MCF 10A (cell line): ENCODE results near the gene NHSL2. TPM values are rescaled to one million over a fixed set of nuclear protein-coding genes. Genes with fewer than 3 reads are reported as not detected.

Experiments
- BruUV-seq: library from RNA; stranded (reverse); fragments of 400-500 nt; replicated peaks from 2 replicates; lab custom pipeline; 2021; lab: Mats Ljungman, UMichigan
- CTCF ChIA-PET: fragments of 300-600 bp; sonication (Branson Sonifier 250); formaldehyde crosslinking; extraction: SDS; loops from one replicate; lab custom pipeline; 2021; ENCODE audit warnings: antibody characterized with exemption, inconsistent platforms; lab: Yijun Ruan, JAX
- POLR2A ChIA-PET: fragments of 300-600, 350-650 bp; sonication (Branson Sonifier 250); formaldehyde crosslinking; extraction: SDS; loops from one replicate; lab custom pipeline; 2020; ENCODE audit warnings: antibody characterized with exemption, inconsistent platforms; lab: Yijun Ruan, JAX
- DNase-seq: peaks from one replicate; pipeline ENCODE4 v3.0.0-alpha.2; 2018; ENCODE audit not compliant: unreplicated experiment
- H3K27ac Mint-ChIP-seq: one replicate; pipeline ENCODE4 v1.8.0; 2022; ENCODE audit warnings: mild to moderate bottlenecking, low read depth, mixed read lengths; ENCODE audit not compliant: unreplicated experiment
- H3K27me3 Mint-ChIP-seq: one replicate; pipeline ENCODE4 v1.8.0; 2022; ENCODE audit warnings: mixed read lengths; ENCODE audit not compliant: insufficient read depth, unreplicated experiment
- H3K36me3 Mint-ChIP-seq: one replicate; pipeline ENCODE4 v1.8.0; 2022; ENCODE audit warnings: mild to moderate bottlenecking, moderate library complexity, mixed read lengths; ENCODE audit not compliant: insufficient read depth, unreplicated experiment
- H3K4me1 Mint-ChIP-seq: one replicate; pipeline ENCODE4 v1.8.0; 2022; ENCODE audit warnings: mixed read lengths; ENCODE audit not compliant: insufficient read depth, unreplicated experiment
- H3K4me3 Mint-ChIP-seq: one replicate; pipeline ENCODE4 v1.8.0; 2022; ENCODE audit warnings: mild to moderate bottlenecking, moderate library complexity, mixed read lengths; ENCODE audit not compliant: unreplicated experiment
- H3K9me3 Mint-ChIP-seq: one replicate; pipeline ENCODE4 v1.8.0; 2022; ENCODE audit warnings: mixed read lengths; ENCODE audit not compliant: unreplicated experiment
- CTCF ChIP-seq: fragments of 200-600 bp; IDR thresholded peaks from one replicate; pipeline ENCODE4 v1.8.0; 2022; ENCODE audit warnings: antibody characterized with exemption, mild to moderate bottlenecking; ENCODE audit not compliant: unreplicated experiment
- intact Hi-C: fragments of 100-400 bp; cut with micrococcal nuclease; formaldehyde crosslinking; loops from 2 replicates; pipeline ENCODE4 v1.14.1; 2022
- total RNA-seq: library from RNA; stranded (reverse); gene quantifications from 2 replicates; pipeline ENCODE4 v1.2.3, GENCODE V29; 2022

Gene NHSL2
- total RNA-seq, 1 experiment from 2014 or later = not detected

GRCh38 chrX:71930298-71930697, 19.7 kb downstream of the NHSL2 start:
- no peak for TF ChIP-seq CTCF

GRCh38 chrX:71935476-71935875, 24.8 kb downstream of the NHSL2 start:
- CTCF ChIA-PET = interaction anchor here (1.9 kb wide), 1 partner anchor 16 kb away, joined by 7 read pairs; no protein-coding TSS in a partner anchor
- POLR2A ChIA-PET = no interaction called here
- no peaks in the 10 kb centered on the region for H3K4me1 Mint-ChIP-seq
- H3K4me3 Mint-ChIP-seq = no peak overlapping the region
- no peaks in the 10 kb centered on the region for H3K9me3 Mint-ChIP-seq
- H3K27ac Mint-ChIP-seq = no peak overlapping the region
- peaks cover 61% of the 10 kb centered on the region for H3K27me3 Mint-ChIP-seq
- intact Hi-C loops = no loop called here
- no peak for DNase-seq
- no TSS peak for BruUV-seq
- no peaks in the 10 kb centered on the region for H3K36me3 Mint-ChIP-seq
- TF ChIP-seq CTCF = no peak

More at GRCh38 chrX:71930298-71930697, 19.7 kb downstream of the NHSL2 start:
- BruUV-seq = no TSS peak
- CTCF ChIA-PET = no interaction called here
- peaks cover 94% of the 10 kb centered on the region for H3K27me3 Mint-ChIP-seq
- no peaks in the 10 kb centered on the region for H3K4me1 Mint-ChIP-seq
- intact Hi-C loops = no loop called here
- H3K27ac Mint-ChIP-seq = no peak overlapping the region
- H3K9me3 Mint-ChIP-seq = no peaks in the 10 kb centered on the region
- DNase-seq = no peak
- POLR2A ChIA-PET = no interaction called here
- no peak overlapping the region for H3K4me3 Mint-ChIP-seq
- no peaks in the 10 kb centered on the region for H3K36me3 Mint-ChIP-seq

- no peaks in the 10 kb centered on the region for H3K4me1 Mint-ChIP-seq
- intact Hi-C loops = no loop called here
- no TSS peak for BruUV-seq
- no peaks in the 10 kb centered on the region for H3K36me3 Mint-ChIP-seq
- H3K27ac Mint-ChIP-seq = no peak overlapping the region
- no peak overlapping the region for H3K4me3 Mint-ChIP-seq
- H3K27me3 Mint-ChIP-seq = peaks cover 55% of the 10 kb centered on the region
- no peak for DNase-seq
- no peaks in the 10 kb centered on the region for H3K9me3 Mint-ChIP-seq
- ChIA-PET CTCF (interaction anchor here (1.9 kb wide), 1 partner anchor 17 kb away, joined by 7 read pairs; no protein-coding TSS in a partner anchor), POLR2A (no interaction called here)
- no peak for TF ChIP-seq CTCF
Measured at GRCh38 chrX:71936632-71937031, 26.0 kb downstream of the NHSL2 start.

GRCh38 chrX:71938371-71938770, 27.7 kb downstream of the NHSL2 start:
- Mint-ChIP-seq H3K4me1 (no peaks in the 10 kb centered on the region), H3K36me3 (no peaks in the 10 kb centered on the region), H3K27me3 (peaks cover 48% of the 10 kb centered on the region), H3K27ac (no peak overlapping the region), H3K4me3 (no peak overlapping the region), H3K9me3 (no peaks in the 10 kb centered on the region)
- intact Hi-C loops = no loop called here
- DNase-seq = no peak
- no TSS peak for BruUV-seq
- ChIA-PET POLR2A (no interaction called here), CTCF (no interaction called here)
- TF ChIP-seq CTCF = no peak
